GM19351 (cell line): ENCODE results near the gene PRKAR1A.
"Not testable (repeated sequence)": the region's sequence is repeated elsewhere in the genome, so short reads cannot be mapped to it uniquely, and the experiment has no call there.

Experiments
- ATAC-seq: cut with Tn5 transposase; IDR thresholded peaks from one replicate; pipeline ENCODE4 v1.9.1; 2021; ENCODE audit warnings: mild to moderate bottlenecking, moderate library complexity; ENCODE audit not compliant: unreplicated experiment

Gene PRKAR1A

GRCh38 chr17:68512247-68512959 is at the start of gene PRKAR1A:
PRKAR1A (plus strand) TSS chr17:68512430; CDS start chr17:68515400, 2,970 bp downstream.
- ATAC-seq, result peak; percentile 88

- no peak for ATAC-seq
Observed at GRCh38 chr17:68463211-68464019, 48.8 kb upstream of the PRKAR1A start.

- no peak for ATAC-seq
Observed at GRCh38 chr17:68468334-68468733, 43.9 kb upstream of the PRKAR1A start.

- ATAC-seq, result no peak
Observed at GRCh38 chr17:68468788-68469187, 43.4 kb upstream of the PRKAR1A start.

- ATAC-seq, result no peak
Observed at GRCh38 chr17:68470961-68471360, 41.3 kb upstream of the PRKAR1A start.

- no peak for ATAC-seq
Observed at GRCh38 chr17:68480885-68481284, 31.3 kb upstream of the PRKAR1A start.

- ATAC-seq, result no peak
Observed at GRCh38 chr17:68482576-68483041, 29.6 kb upstream of the PRKAR1A start.

GRCh38 chr17:68484458-68484857 is 27.8 kb upstream of the PRKAR1A start:
- no peak for ATAC-seq

- no peak for ATAC-seq
Observed at GRCh38 chr17:68489919-68490318, 22.3 kb upstream of the PRKAR1A start.

- ATAC-seq, result peak; percentile 70
Observed at GRCh38 chr17:68491381-68492231, 20.6 kb upstream of the PRKAR1A start.

- ATAC-seq, result not testable (repeated sequence)
Observed at GRCh38 chr17:68492394-68493054, 19.7 kb upstream of the PRKAR1A start.

GRCh38 chr17:68495081-68495480 is 17.1 kb upstream of the PRKAR1A start:
- ATAC-seq, result no peak

GRCh38 chr17:68497885-68498319 is 14.3 kb upstream of the PRKAR1A start:
- peak; percentile 93 for ATAC-seq

- ATAC-seq, result peak; percentile 27
Observed at GRCh38 chr17:68498479-68499326, 13.5 kb upstream of the PRKAR1A start.

GRCh38 chr17:68499587-68499986 is 12.6 kb upstream of the PRKAR1A start:
- ATAC-seq, result no peak

GRCh38 chr17:68501074-68501473 is 11.2 kb upstream of the PRKAR1A start:
- no peak for ATAC-seq

- no peak for ATAC-seq
Observed at GRCh38 chr17:68505951-68506350, 6.3 kb upstream of the PRKAR1A start.

GRCh38 chr17:68507576-68507975 is 4.7 kb upstream of the PRKAR1A start:
- ATAC-seq, result no peak
